HG02759 (cell line): ENCODE measurements around the gene CHST3.
"Not testable (repeated sequence)": the region's sequence is repeated elsewhere in the genome, so short reads cannot be mapped to it uniquely, and the experiment has no call there.

Source experiments
- ATAC-seq: cut with Tn5 transposase; IDR thresholded peaks from one replicate; pipeline ENCODE4 v1.9.1; 2021; ENCODE audit warnings: mild to moderate bottlenecking, moderate library complexity; ENCODE audit not compliant: unreplicated experiment

The CHST3 gene, protein sequence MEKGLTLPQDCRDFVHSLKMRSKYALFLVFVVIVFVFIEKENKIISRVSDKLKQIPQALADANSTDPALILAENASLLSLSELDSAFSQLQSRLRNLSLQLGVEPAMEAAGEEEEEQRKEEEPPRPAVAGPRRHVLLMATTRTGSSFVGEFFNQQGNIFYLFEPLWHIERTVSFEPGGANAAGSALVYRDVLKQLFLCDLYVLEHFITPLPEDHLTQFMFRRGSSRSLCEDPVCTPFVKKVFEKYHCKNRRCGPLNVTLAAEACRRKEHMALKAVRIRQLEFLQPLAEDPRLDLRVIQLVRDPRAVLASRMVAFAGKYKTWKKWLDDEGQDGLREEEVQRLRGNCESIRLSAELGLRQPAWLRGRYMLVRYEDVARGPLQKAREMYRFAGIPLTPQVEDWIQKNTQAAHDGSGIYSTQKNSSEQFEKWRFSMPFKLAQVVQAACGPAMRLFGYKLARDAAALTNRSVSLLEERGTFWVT

DNA sequence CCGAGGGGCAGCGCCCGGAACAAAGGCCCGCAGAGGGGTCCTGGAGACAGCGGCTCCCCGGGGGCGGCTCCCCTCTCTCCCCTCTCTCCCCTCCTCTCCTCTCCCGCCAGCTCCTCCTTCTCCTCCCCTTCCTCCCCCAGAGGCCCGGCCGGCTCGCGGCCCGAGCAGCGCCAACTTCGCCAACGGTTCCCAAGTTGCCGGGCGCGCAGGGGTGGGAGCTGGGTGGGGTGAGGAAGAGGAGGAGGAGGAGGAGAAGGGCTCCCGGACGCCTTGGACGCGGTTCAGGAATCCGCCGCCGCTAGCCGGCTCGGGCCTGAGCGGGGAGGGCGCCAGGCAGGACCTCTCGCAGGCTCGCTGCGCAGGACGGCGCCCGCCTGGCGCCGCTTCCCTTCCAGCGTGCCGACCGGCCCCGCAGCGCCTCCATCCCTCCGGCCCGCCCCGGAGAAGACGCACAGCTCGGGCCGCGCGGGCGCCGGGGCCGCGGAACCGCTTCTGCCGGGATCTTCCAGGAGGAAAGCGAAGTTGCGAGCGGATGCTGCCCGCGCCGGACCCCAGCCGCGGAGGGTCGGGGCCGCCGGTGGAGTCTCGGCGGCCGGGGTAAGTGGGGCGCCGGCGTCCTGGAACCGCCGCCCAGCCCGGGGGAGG lies at the start of gene CHST3:
CHST3 (plus strand) TSS at position 298 of the 645 bp plus-strand sequence. CDS start 41,448 bp downstream, outside the sequence.
- ATAC-seq: no peak

DNA sequence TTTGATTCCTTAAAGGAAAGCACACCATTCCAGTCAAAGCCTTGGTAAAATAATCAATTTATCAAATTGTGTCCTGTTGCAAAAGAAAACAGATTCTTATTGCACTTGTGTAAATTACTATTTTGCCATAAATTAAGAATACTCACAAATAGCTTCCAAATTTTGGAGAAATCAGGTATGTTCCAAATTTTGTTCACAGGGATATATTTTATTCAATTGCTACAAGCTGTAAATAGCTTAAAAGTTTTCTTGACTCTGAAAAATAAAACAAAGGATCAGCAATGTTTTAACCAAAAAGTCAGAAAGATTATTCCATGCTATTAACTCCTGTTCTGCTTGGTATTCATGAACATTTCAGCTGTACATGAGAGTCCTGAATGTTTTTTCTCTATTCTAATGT lies 47.4 kb upstream of the CHST3 start:
- no peak for ATAC-seq

DNA sequence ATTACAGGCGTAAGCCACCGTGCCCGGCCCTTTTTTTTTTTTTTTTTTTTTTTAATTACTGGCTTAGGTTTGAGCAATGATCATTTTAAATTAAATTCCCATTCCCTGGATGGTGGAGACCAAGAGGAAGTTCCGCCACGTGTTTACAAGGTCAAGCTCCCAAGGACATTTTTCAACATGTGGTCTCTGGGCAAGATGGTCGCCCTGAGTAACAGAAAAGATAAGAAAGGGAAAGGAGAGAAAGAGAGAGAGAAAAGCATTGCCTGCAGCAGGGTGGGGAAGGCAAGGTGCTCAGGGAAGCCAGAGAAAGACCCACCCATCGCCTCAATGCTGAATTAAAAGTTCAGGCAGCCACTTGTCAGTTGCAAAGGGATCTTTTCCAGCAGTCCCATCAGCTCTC lies 45.2 kb upstream of the CHST3 start:
- no peak for ATAC-seq

DNA sequence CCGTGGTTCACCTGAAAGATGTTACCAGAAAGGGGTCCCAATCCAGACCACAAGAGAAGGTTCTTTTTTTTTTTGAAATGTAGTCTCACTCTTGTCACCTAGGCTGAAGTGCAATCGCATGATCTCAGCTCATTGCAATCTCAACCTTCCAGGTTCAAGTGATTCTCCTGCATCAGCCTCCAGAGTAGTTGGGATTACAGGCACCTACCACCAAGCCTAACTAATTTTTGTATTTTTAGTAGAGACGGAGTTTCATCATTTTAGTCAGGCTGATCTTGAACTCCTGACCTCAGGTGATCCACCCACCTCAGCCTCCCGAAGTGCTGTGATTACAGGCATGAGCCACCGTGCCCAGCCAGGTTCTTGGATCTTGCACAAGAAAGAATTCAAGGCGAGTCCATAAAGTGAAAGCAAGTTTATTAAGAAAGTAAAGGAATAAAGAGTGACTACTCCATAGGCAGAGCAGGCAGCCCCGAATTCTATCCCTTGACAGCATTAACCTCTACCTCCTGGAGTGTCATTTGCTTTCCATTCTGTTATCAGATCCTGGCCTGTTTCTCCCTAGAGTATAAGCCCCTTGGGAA lies 44.1 kb upstream of the CHST3 start:
- not testable (repeated sequence) for ATAC-seq

DNA sequence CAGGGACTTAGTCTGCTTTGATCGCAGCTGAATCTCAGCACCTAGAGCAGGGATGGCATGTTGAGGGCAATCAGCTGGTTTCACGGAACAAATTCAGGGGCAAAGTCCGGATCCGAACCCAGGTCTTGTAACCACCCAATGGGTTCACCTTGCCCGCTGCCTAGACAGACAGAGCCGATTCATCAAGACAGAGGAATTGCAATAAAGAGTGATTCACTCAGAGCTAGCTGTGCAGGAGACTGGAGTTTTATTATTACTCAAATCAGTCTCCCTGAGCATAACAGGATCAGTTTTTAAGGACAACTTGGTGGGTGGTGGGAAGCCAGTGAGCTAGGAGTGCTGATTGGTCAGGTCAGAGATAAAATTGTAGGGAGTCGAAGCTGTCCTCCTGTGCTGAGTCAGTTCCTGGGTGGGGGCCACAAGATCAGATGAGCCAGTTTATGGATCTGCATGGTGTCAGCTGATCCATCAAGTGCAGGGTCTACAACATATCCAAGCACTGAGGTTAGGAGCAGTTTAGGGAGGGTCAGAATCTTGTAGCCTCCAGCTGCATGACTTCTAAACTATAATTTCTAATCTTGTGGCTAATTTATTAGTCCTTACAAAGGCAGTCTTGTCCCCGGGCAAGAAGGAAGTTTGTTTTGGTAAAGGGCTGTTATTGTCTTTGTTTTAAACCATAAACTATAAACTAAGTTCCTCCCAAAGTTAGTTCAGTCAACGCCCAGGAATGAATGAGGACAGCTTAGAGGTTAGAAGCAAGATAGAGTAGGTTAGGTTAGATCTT lies 43.5 kb upstream of the CHST3 start:
- no peak for ATAC-seq

DNA sequence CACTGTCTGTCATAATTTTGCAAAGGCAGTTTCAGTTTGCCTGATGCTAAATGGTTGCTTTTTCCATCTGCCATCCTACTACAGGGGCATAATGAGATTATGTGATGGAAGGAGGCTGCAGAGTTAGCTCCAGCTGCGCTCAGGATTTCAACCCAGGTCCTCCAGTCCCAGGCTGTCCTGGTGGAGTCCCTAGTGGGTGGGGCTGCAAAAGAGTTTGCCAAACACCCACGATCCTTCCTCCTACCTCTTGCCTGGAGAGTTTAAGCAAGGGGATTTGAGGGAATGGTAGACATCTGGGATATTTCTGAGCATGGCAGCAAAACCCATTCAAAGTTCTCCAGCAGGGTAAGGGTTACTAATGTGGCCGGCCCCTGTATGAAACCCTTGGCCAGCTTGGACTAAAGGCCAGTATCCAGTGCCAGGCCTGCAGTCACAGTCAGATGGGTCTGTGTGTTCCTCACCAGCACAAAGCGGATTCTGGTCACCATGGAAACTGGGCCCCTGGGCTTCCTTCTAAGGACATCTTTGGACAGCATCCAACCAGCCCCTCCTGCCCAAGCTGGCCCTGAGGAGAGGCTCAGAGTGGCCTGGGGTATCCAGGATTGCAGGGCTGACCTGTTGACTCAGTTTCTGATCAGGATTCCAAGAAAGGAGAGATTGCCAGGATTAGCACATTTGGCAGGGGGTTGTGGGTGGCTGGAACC lies 42.7 kb upstream of the CHST3 start:
- ATAC-seq: no peak

DNA sequence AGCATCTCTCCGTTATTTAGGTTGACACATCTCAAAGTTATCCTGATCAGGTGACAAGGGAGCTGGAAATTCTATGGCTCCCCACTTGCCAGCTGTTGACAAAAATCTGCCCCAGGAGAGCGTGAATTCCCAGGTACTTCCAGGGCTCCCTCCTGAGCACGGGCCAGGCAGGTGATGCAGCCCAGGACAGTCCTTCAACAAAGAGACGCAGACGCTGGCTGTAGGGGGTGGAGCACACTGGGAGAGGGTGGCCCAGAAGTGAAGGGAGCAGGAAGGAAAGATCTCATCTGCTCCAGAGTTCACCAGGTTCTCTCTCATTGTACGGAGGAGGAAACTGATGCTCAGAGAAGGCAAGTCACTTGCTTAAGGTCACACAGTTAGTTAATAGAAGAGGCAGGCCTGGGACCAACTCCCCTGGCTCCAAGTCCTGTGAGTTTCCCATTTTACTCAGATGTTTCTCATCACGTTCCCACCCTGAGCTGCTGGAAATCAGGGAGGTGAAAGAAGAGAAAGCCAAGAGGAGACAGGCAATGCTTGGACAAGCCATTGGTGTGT lies 41.0 kb upstream of the CHST3 start:
- no peak for ATAC-seq

DNA sequence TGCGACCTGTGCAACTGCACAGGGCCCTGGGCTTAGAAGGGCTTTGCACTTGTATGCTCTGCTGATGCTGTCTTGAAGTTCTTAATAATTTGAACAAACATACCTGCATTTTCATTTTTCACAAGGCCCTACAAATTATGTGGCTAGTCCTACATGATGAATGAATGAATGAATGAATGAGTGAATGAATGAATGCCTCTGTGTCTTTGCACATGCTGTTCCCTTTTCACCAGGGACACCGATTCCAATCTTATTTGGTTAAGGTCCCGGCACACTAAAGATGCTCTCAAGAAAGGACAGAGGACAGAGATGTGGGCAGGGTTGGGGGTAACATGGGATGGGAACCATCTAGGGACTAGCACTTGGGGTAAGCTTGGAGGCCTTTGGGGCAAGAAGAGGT lies 39.4 kb upstream of the CHST3 start:
- ATAC-seq: no peak

DNA sequence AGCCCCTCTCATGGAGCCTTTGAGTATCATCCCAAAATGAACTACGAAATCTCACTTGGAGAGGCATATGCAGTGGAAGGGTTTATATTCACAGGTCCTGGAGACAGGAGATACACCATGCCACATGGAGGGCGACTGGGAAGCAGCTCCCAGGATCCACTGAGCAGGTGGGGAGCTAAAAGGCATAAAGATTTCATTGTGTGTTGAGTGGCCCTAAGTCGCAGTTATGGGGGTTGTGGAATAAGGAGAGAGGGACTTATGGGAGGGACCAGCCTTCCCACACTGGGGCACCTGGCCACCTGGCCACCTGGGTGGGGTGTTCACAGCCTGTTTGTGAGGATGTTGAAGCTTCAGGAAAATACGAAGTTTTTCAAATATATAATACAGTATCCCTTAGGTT lies 37.0 kb upstream of the CHST3 start:
- no peak for ATAC-seq

DNA sequence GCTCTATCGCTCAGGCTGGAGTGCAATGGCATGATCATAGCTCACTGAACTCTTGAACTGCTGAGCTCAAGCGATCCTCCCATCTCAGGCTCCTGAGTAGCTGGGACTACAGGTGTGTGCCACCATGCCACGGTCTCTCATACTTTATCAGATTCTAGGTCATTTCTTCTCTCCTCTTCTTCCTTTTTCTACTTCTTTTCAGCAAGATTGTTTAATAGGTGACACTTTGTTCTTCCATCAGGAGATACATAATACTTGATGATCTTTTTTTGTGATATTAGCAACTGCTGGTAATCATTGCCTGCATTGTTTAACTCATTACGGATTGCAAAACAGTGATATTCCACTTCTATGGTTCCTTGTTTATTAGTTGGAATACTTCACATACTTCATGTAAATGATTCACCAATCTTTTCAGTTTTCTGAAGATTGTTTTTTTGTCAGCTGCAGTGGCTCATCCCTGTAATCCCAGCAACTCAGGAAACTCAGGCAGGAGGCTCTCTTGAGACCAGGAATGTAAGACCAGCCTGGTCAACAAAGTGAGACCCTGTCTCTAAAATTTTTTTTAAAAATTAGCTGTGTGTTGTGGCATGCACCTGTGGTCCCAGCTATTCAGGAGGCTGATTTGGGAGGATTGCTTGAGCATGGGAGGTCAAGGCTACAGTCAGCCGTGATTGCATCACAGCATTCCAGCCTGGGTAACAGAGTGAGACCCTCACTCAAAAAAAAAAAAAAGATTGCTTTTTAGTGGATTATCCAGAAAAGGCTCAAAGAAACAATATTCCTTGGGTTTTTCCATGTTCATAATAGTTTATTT lies 36.2 kb upstream of the CHST3 start:
- ATAC-seq: no peak

DNA sequence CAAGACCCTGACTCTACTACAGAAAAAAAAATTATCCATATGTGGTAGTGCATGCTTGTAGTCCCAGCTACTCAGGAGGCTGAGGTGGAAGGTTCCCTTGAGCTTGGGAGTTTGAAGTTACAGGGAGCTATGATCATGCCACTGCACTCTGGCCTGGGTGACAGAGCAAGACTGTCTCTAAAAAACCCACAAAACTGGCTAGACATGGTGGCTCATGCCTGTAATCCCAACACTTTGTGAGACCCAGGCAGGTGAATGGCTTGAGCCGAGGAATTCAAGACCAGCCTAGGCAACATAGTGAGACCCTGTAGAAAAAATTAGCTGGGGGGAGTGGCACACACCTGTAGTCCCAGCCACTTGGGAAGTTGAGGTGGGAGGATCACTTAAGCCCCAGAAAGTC lies 32.9 kb upstream of the CHST3 start:
- no peak for ATAC-seq

DNA sequence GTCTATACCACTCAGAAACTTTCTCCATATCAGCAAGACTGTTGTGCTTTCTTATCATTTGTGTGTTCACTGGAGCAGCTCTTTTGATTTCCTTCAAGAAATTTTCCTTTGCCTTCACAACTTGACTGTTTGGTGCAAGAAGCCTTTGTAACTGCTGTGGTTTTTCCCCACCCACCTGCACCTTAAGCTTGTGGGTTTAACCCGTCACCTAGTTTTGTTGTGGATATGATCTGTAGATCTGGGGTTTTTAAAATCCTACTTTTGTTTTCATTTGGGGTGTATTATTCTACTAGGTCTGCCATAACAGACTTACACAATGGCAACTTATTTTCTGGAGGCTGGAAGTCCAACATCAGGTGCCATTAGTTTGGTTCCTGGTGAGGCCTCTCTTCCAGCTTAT lies 30.5 kb upstream of the CHST3 start:
- no peak for ATAC-seq

DNA sequence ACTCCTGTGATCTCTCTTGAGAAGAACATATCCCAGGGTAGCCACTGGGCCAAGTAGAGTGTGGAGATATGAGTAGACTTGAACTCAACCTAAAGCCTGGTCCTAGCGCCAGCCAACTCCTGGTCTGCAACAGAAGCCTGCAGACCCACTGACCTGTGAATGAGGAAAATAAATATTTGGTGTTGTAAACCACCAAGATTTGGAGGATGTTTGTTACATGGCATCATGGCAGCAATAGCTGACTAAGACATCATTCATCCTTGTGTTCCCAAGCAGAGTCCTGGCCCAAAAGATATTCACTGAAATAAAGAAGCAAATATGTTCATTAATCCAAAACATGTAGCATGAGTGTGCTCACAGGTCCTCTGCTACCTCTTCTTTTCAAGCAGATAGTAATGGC lies 26.0 kb upstream of the CHST3 start:
- ATAC-seq: no peak

DNA sequence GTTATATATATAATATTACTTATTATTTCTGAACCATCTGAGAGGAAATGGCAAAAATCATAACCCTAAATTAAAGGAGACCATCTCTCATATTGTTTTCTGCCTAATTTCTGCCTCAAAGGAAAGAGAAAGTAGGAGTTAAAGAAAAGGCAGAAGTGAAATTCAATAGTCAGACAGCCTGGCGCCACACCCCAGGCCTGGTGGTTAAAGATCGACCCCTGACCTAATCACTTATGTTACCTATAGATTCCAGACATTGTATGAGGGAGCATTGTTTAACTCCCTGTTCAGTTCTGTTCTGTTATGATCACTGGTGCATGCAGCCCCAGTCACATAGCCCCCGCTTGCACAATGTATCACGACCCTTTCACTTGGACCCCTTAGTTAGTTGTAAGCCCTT lies 24.9 kb upstream of the CHST3 start:
- ATAC-seq: no peak

DNA sequence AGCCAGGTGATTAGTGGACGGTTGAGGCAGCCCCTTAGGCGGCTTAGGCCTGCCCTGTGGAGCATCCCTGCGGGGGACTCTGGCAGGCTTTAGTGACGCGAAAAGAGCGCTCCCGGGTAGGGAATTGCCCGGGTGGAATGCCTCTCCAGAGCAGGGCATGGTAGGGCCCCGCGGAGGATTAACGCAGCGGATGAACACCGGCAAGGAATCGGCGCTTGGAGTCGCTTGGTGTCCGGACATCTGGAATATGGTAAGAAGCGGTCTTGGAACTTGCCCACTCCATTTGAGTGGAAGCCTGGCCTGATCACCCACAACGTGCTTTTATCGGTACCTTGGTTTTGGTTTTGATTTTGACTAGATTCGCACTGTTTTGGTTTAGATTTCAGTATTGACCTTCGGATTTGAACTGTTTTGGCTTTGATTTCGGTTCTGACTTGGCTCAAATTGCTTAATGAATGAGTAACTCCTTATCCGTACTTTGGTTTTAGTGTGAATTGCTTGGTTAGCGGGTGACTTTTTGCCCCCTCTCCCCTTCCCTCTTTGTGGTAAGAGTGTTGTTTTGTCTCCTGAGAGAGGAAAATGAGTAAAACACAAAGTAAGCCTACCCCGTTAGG lies 24.2 kb upstream of the CHST3 start:
- ATAC-seq: no peak

DNA sequence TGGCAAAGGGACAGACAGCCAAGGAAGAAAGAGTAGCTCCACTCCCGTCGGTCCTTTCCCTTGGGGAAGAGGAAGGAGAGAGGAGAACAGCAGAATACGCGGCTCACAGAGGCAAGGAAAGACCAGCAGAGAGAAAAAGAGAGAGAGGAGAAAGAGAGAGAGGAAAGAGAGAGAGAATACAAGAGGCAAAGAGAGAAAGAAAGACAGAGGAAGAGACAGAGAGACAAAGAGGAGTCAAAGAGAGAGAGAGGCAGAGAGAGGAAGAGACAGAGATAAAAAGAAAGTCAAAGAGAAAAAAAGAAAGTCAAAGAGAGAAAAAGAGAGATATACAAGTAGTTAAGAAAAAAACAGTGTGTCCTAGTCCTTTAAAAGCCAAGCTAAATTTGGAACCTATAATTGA lies 23.4 kb upstream of the CHST3 start:
- no peak for ATAC-seq

DNA sequence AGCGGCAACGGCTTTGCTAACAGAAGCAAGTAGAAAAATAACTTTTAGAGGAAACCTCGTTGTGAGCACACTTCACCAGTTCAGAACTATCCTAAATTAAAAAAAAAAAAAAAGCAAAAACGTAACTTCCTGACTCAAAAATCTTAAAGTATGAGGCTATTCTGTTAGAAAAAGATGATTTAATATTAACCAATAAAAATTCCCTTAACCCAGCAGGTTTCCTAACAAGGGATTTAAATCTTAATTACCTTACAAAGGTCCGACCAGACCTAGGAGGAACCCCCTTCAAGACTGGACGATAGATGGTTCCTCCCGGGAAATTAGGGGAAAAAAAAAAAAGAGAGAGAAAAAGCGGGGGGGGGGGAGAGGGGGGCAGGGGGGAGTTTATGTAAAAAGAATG lies 22.9 kb upstream of the CHST3 start:
- no peak for ATAC-seq

DNA sequence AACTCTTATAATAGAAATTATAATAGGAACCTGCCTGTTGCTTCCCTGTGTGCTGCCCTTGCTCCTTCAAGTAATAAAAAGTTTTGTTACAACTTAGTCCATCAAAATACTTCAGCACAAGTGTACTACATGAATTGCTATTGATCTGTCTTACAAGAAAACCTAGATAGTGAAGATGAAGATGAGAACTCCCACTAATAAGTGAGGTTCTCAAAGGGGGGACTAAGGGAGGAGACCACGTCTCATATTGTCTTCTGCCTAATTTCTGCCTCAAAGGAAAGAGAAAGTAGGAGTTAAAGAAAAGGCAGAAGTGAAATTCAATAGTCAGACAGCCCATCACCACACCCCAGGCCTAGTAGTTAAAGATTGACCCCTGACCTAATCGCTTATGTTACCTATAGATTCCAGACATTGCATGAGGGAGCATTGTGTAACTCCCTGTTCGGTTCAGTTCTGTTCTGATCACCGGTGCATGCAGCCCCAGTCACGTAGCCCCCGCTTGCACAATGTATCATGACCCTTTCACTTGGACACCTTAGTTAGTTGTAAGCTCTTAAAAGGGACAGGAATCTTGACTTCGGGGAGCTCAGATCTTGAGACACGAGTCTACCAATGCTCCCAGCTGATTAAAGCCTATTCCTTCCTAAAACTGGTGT lies 18.2 kb upstream of the CHST3 start:
- no peak for ATAC-seq

DNA sequence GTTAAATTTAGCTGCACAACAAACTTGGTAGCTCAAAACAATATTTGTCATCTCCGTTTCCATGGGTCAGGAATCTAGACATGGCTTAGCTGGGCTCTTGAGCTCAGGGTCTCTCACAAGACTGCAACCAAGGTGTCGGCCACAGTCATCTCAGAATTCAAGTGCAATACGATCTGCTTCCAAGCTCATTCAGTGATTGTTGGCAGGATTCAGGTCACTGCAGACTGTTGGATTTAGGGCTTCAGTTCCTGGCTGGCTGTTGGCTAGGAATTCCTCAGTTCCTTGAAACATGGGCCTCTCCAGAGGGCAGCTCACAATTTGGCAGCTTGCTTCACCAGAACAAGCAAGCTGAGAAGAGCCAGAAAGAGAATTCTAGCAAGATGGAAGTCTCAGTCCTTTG lies 17.5 kb upstream of the CHST3 start:
- ATAC-seq: no peak
